Testis (tissue), 2 donors: ENCODE results near the gene HSF2.

Experiments used
- POLR2A ChIP-seq: fragments of 450-650 bp; IDR thresholded peaks from one replicate; pipeline ENCODE4 v1.6.1; 2017; ENCODE audit warnings: antibody characterized with exemption, mild to moderate bottlenecking, moderate library complexity
- TF ChIP-seq, protein P1 (sequence below), 3 experiments: fragments of 450-650 bp in 2 of 3; fragments of 200-600 bp in 1 of 3; sonication (generic) in 1 of 3; IDR thresholded peaks; one replicate each; pipeline ENCODE4 v1.5.1; 2016 to 2019; ENCODE audit warnings: antibody characterized with exemption in 3 of 3, mild to moderate bottlenecking in 2 of 3, moderate library complexity in 1 of 3

DNA sequence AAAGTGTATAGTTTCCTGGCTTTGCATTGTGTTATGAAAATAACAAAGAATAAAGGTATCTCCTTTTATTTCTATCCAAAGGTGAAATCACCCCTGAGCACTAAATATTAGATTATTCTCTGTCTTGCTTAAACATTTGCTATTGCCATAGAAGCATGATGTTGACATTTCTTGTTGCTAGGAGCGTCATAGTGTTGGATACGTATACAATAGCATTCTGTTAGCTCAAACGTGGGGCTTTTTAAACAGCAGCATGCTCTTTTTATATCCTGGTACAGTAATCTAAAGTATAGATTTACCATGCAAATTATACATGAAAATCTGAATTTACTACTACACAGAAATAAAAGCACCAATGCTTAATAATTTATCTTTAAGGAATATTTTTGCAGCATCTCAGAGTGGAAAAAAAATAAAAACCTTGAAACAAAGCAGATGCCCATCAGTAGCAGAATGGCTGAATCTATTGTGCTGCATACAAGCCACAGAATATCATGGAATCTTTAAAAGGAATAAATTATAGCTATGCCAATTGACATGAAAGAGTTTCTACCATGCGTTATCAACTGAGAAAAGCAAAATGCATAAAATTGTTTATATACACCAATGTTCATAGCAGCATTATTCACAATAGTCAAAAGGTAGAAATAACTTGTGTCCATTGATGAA, 9.6 kb upstream of the HSF2 start:
- TF ChIP-seq POLR2A: no peak
- TF ChIP-seq, protein P1, sequence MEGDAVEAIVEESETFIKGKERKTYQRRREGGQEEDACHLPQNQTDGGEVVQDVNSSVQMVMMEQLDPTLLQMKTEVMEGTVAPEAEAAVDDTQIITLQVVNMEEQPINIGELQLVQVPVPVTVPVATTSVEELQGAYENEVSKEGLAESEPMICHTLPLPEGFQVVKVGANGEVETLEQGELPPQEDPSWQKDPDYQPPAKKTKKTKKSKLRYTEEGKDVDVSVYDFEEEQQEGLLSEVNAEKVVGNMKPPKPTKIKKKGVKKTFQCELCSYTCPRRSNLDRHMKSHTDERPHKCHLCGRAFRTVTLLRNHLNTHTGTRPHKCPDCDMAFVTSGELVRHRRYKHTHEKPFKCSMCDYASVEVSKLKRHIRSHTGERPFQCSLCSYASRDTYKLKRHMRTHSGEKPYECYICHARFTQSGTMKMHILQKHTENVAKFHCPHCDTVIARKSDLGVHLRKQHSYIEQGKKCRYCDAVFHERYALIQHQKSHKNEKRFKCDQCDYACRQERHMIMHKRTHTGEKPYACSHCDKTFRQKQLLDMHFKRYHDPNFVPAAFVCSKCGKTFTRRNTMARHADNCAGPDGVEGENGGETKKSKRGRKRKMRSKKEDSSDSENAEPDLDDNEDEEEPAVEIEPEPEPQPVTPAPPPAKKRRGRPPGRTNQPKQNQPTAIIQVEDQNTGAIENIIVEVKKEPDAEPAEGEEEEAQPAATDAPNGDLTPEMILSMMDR (IDR thresholded peaks at IDR 0.05): no peak
